Epidermal melanocyte (primary cell): ENCODE measurements around the gene NAA15.
"Not testable (repeated sequence)": the region's sequence is repeated elsewhere in the genome, so short reads cannot be mapped to it uniquely, and the experiment has no call there.

ENCODE experiments used
- DNase-seq: peaks from one replicate; pipeline ENCODE4 v3.0.0; 2011; ENCODE audit warnings: low spot score; ENCODE audit not compliant: insufficient read length

Gene NAA15

DNA sequence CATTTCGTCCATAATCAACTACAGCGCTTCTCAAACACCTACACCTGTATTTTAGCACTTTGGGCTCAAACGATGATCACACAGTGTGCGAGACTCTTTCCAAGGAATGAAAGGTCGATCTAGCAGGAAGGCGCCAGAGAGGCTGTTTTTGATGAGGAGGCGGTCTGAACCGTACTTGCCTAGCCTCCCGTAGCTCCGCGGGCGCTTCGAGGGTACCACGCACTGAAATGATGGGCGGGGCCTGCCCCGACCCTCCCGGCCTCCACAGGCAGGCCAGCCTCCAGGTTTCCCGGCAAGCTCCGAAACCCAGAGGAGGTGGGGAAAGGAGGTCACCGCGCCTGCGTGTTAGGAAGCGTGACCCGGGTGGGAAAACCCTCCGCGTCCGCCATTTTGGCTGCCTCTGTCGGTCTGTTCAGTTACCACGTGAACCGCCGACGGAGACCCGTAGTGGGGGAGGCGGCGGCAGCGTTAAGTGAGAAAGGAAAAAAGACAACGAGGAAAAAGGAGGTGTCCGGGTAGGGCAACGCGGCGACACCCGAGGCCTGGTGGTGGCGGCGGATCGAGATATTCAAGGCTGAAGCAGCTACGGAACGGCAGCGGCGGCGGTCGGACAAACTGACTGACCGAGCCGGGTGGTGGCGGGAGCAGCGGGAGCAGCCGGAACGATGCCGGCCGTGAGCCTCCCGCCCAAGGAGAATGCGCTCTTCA lies at the start of gene NAA15:
TSS of gene NAA15 (plus strand) at position 393 of the 708 bp plus-strand sequence. CDS start at position 666, 273 bp downstream.
- DNase-seq, result peak; percentile 88

DNA sequence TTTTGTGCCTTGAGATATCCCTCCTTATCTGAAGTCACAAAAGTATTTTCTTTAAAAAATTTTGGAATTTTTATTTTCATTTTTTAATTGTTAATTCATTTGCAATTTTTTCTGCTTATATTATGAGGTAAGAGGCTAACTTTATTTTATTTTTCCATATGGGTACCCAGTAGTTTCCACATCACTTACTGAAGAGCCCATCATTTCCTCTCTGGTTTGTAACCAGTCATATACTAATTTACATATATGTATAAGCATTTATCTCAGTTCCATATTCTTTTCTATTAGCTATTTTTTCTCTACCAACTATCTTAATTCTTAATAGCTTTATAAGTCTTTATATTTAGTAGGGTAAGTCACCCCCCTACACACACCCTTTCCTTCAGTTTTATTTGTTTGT lies 48.3 kb upstream of the NAA15 start:
- DNase-seq, result no peak

DNA sequence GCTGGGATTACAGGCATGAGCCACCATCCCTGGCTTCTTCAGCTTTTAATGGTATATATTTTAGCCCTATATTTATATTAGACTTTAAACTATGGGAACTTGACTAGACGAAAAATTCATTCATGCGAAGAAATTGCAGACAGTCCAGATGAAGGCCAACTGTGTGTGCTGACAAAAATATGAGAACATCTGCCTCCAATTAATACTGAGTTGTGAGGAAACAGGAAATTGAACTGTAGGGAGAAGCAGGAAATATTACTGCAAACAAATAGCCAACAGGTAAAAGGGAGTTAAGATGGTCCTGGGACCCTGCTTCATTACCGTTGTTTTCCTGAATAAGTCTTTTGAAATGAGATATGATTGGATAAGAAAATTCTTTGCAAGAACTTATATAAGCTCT lies 47.6 kb upstream of the NAA15 start:
- no peak for DNase-seq

DNA sequence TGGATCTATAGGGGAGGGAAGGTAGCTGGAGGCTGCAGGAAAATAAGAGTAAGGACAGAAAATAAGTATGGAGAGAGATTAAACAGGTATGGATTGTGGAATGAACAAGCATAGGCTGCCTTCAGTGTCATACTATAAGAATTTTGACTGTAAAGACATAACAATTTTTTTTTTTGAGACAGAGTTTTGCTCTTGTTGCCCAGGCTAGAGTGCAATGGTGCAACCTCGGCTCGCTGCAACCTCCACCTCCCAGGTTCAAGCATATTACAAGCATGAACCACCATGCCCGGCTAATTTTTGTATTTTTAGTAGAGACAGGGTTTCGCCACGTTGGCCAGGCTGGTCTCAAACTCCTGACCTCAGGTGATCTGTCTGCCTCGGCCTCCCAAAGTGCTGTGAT lies 45.7 kb upstream of the NAA15 start:
- not testable (repeated sequence) for DNase-seq

DNA sequence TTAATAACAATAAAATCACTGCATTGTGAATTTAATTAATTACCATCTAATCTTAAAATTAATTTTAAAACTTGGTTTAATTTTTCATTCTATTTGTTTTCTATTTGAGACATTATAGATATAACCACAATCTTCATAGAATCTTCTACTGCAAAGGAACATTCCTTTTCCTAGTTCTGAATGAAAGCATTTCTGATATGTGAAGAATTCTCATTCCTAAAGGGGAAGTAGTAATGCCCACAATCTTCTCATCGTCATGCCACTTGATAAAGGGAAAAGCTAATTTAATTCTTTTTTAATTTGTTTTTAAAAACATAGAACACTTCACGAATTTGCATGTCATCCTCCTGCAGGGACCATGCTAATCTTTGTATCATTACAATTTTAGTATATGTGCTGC lies 45.0 kb upstream of the NAA15 start:
- no peak for DNase-seq

DNA sequence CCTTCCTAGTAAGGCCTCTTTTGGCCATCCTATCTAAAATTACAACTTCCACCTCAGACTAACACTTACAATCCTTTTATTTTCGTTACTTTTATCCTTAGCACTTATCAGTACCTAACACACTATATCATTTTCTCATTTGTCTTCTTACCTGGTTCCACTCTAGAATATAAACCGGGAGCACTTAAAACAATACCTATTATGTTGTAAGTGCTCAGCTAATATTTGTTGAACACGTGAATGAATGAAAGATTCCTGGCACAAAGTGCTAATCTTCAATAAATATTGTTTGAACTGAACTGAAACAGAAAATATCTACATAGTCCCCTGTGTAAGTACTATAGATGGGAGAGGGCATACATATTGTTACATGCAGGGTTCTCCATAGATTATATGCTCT lies 35.7 kb upstream of the NAA15 start:
- DNase-seq, result no peak

DNA sequence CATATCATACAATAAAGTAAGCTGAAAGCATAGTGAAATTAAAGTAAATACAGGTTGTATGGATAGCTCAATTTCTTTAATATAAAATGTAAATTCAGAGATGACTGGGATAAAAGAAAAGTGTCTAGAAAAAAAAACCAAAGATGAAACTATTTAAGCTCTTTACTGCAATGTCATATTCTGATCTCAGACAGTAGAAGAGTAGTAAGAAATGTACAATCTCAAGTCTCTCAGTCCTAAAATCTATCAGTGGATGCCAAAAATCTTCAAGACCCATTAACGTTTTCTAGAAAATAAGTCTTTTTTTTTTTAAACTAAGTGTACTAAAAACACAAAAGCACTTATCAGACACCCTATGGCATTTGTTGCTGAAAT lies 35.1 kb upstream of the NAA15 start:
- no peak for DNase-seq

DNA sequence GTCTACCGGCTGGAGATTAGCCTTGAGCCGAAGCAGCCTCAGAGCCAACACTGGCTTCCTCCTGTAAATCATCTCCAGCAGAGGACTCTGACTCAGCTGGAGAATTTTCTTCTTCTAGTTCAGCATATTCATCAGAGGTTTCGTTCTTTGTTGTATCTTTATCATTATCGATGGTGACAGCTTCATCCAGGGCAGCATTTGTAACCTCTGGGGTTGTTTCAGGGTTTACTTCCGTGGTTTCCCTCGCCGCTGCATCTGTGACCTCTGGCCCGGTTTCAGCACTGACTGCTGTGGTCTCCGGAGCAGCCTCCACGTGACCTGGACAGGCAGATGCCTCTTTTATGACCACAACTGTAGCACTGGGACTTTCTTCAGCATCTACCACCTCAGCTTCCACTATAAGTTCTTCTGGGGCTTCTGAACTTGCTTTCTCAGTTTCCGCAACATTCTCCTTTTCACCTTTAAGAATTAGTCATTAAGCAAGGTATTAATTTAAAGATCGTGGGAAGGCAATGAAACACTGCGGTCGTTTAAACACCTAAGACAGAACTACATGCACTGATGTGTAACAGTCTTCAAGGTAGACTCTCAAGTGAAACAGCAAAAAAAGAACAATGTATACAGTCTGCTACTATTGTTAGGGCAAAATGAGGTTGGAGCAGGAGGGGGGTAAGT lies 34.6 kb upstream of the NAA15 start:
- peak; percentile 61 for DNase-seq

DNA sequence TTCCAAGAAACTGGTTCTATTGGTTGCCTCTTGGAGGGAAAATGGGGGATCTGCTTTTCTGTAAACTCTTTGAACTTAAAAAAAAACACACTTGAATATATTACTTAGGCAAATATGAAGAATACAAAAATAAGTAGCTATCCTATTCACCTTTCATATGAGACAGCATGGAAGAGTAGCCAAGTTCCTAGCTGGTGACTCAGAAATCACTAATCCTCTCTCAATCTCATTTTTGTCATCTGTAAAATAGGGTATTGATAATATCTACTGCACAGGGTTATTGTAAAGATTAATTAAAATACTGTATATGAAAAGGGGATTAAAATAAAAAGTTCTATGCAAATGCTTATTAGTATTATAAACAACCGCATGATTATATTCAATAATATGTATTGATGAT lies 34.0 kb upstream of the NAA15 start:
- DNase-seq, result no peak

DNA sequence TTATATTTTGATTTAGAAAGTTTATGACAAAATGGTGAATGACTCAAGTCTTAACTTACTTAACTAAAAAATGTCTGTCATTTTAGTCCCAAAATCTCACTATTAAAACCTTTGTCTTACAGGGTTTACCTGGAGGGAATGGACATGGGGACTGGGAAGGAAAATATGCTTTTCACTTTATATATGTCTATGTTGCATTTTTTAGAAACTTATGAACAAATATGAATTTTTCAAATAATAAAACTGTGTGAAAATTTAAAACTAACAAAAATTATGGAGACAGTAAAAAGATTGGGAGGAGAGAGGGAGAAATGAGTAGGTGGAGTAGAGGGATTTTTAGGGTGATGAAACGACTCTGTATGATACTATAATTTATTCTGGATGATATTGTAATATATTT lies 27.5 kb upstream of the NAA15 start:
- no peak for DNase-seq

DNA sequence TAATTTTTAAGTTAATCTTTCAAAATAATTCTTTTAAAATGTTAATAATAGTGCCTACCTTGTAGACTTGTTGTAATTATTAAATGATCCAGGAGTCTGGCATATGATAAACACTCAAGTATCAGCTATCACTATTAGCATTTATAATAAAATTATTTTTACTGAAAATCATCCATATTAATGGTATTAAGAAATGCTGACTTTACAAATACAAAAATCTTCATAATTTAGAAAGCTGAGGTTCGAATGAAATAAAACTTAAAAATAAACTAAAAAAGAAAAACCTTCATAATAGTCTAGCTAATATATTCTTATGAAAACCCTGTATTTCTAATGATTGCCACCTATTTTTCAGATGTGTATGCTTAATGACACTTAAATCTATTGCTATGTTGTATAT lies 26.5 kb upstream of the NAA15 start:
- no peak for DNase-seq

DNA sequence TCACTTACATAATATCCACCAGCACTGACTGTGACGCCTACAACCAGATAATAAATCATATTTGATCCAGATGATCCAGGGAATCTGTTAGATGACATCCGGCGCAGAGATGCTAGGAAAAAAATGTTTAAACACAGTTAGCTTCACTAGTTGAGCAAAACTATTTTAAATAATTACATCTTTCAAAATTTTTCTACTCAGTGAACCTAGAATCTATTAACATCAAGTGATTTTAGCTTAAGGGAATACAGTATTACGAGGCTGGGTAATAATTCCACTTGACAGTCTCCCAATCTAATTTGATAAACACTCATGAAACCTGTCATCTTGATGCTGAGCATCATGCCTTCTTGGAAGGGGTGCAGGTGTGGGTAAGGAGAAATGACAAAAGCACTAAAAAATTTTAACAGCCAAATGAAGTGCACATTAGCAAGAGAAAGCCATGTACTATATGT lies 26.0 kb upstream of the NAA15 start:
- no peak for DNase-seq

DNA sequence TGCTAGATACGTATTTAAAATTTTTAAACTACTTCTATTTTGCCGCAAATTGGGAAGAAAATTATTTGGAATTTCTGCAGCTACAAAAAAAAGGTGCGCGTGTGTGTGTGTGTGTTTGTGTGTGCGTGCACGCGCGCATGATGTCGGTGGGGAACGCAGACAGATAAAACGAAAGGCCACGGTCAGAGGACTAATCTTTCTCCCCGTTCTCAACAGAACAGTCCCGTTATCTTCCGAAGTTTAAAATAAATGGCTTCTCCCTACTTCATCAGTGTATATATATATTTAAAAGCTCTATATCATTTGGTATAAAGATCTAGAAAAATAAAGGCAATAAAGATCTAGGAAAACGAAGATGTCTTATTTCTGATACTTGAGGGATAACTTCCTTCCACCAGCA lies 22.8 kb upstream of the NAA15 start:
- DNase-seq, result no peak

DNA sequence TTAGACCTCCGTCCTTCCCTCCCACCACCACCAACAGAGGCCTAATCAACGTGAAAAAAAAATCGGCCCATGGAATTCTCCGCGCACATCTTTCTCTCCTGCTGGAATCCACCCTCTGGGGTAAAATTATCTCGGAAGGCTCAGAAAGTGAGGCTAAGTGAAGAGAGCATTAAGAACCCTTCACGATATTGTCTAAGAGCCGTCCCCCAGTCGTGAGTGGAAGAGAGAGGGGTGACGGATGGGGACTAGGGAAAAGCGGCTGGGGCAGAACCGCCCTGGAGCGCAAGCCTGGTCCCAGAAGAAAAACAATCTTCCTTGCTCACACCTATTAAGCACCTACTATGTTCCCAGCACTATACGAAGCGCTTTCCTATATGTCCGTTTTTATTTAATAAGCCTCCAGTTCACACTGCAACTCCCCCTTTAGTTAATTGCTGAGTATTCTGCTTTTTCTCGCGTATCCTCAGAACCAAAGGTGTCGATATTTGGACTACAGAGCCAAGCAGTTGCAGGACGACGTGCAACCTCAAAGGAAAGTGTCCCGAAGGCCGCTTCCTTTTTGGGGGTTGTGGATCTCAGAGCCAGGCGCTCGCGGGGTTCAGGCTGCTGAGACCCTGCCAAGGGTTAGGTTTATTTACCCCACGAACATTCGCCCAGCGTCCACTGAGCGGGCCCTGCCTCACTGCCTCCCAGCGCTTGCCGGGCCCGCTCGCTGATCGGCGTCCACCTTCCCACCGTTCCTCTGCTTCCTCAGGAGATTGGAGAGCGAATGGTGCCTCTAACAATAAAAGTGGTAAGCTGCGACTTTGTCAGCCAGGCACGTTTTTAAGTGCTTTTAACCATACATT lies 22.2 kb upstream of the NAA15 start:
- DNase-seq, result no peak

DNA sequence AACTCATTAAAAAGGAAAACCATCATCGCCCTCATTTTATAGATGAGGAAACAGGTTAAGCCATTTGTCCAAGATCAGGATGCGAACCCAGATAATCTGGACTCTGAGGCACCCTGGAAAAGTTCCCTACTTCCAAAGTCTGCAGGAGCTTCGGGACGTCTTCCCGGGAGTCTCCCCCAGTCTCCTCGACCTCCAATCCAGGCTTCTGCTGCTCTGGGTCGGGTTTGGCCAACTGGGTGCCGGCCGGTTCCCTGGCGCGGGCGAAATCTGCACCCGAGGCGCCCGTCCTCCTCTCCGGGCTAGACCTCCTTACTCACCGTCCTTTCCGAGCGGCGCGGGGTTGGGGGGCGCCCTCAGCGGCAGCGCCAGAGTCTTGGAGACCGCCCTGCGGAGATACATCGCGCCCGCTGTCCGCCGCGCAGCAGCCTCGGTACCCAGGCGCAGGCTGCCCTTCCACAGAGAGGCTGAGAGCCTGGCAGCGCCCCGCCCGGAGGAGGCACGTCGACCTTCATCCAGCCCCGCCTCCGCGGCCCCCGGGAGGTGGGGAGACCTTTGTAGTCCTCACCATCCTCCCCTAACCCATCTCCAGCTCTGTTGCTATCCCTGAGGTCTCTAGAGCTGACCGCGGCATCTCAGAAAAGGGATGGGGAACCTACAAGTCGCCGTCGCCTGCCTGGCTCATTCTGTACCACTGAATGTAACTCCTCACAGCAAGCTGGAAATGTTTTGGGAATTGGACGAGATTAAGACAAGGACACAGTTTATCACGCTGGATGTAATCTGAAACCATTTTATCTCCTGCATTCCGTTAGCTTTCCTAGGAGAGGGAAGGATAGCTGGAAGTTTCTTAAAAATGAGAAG lies 21.3 kb upstream of the NAA15 start, which contains the start of gene MGARP:
TSS of gene MGARP (minus strand) at position 466 of the 861 bp plus-strand sequence. CDS start at position 399, 67 bp downstream.
- no peak for DNase-seq

DNA sequence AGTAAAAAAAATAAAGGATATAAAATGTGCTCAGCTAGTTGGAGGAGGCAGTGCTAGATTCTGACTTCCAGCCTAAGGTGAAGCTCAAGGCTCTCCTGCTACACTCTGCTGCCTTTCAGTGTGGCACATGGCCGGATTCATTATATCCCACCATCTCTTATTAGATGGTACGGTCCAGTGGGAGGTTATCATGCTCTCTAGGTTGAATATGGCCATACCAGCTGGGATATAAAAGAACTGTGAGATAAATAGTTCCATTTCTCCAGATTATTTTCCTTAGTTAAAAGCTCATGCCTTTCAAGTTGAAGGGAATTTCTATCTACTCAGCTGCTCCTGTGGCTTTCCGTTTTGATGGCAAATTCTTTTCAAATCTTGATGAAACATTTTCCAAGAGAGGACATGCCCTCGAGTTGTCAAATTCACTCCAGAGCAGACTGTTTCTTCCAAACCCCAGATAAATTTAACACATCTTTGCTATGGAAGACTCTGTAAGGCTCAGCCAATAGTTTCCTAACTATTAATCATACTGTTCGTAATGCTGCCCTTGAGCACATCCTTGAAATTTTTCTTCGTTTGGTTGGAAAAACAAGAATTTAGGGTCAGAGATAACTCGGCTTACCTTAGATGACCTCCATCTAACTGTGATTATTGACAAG lies 19.1 kb upstream of the NAA15 start:
- no peak for DNase-seq

DNA sequence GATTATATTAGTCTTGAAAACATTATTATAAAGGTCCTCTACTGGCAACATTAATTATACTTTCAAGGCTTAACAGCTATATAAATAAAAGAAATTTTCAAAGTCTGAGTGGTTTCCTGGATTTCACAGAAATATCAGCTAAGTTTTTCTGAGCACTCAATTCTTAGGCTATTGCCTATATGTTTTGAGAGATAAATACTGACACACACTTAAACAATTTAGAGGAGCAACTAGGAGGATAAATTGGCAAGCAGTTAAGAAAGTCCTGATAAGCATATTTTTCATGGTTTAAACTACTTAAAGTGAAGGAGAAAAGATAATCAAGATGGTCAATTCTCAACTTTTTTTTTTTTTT lies 18.6 kb upstream of the NAA15 start:
- DNase-seq, result no peak

DNA sequence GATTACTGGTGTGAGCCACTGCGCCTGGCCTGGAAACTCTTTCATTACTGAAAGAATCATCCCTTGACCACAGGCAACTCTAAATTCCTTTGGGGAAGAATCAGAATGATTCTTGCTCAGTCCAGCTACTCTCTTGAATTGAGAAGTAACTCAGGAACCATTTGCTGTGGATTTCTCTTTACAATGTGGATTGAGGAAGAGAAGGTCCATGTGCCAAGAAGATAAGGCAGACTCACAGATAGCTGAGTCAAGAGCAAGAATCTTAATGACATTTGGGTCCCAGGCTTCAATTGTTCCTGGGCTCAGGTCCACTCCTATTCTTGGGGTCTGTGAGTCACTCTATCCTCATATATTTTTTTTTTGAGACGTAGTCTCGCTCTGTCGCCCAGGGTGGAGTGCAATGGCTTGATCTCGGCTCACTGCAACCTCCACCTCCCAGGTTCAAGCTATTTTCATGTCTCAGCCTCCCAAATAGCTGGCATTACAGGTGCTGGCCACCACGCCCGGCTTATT lies 15.1 kb upstream of the NAA15 start:
- no peak for DNase-seq

DNA sequence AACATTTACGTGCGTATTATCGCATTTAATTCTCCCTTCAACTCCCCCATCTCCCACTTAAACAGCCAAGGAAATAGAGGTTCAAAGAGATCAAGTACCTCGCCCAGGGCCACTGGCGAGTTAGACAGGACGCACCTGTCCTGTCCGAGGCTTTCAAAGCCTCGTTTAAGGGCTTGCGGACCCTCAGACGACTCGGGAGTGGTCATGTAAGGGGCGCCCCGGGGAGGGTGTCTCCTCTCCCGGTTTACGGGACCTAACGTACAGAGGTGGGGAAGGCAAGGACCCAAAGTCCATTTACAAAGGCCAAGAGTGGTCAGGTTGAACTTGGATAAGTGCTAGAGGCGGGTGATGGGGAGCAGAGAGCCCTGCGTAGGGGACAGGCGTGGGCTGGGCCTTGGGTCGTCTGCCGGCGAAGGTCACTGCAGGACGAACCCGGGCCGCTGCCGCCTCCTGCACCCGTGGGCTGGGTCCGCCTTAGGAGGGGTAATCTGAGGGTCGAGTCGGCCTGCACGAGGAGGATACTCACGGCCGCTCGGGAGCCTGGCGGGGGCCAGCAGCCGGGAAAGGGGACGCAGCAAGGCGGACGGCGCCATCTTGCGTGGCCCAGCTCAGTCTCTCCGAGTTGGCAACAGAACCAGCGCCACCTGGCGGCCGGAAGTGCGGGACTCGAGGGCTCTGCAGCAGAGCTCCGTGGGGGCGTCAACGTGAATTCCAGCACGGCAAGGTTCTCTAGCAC lies 5.9 kb upstream of the NAA15 start:
- peak; percentile 77 for DNase-seq

DNA sequence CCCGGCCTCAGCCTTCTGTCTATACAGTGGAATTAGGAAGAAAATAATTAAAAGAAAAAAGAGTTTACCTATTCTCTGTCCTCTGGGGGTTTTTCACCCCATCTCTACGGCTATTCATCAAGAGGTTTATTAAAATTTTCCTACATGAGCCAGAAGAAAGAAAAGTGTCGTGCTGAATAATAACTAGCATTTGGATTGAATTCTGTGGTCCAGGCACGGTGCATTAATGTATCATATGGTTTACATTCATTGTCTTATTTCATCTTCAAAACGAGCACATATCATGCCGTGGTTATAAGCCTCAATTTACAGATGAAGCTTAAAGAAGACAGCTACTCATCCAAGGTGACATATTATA lies 5.4 kb upstream of the NAA15 start:
- no peak for DNase-seq
